ENCODE results near the gene MTURN.
A peak's percentile ranks its signal among the peaks of the same experiment; 100 is the strongest.
"Not testable (repeated sequence)": the region's sequence is repeated elsewhere in the genome, so short reads cannot be mapped to it uniquely, and the experiment has no call there.

The MTURN gene

GRCh38 chr7:30134611-30135300 is at the start of gene MTURN:
Gene MTURN, plus strand, starts transcription at chr7:30134986. Its CDS starts 151 bp downstream, at chr7:30135137.
- DNase-seq, result peak; percentile 88

GRCh38 chr7:30086529-30086928 is 48.3 kb upstream of the MTURN start:
- no peak for DNase-seq

- no peak for DNase-seq
Observed at GRCh38 chr7:30087371-30087770, 47.4 kb upstream of the MTURN start.

GRCh38 chr7:30088362-30088761 is 46.4 kb upstream of the MTURN start:
- no peak for DNase-seq

GRCh38 chr7:30090111-30090510 is 44.7 kb upstream of the MTURN start:
- DNase-seq, result no peak

GRCh38 chr7:30091491-30091912 is 43.3 kb upstream of the MTURN start:
- no peak for DNase-seq

GRCh38 chr7:30091987-30092386 is 42.8 kb upstream of the MTURN start:
- no peak for DNase-seq

- no peak for DNase-seq
Observed at GRCh38 chr7:30093420-30093952, 41.3 kb upstream of the MTURN start.

- not testable (repeated sequence) for DNase-seq
Observed at GRCh38 chr7:30098599-30098998, 36.2 kb upstream of the MTURN start.

- no peak for DNase-seq
Observed at GRCh38 chr7:30102281-30102680, 32.5 kb upstream of the MTURN start.

GRCh38 chr7:30104157-30104556 is 30.6 kb upstream of the MTURN start:
- DNase-seq, result no peak

- DNase-seq, result no peak
Observed at GRCh38 chr7:30112103-30112713, 22.6 kb upstream of the MTURN start.

GRCh38 chr7:30113144-30113543 is 21.6 kb upstream of the MTURN start:
- DNase-seq, result no peak

- no peak for DNase-seq
Observed at GRCh38 chr7:30114536-30115238, 20.1 kb upstream of the MTURN start.

- DNase-seq, result no peak
Observed at GRCh38 chr7:30115709-30116297, 19.0 kb upstream of the MTURN start.

GRCh38 chr7:30116771-30117170 is 18.0 kb upstream of the MTURN start:
- peak; percentile 57 for DNase-seq

GRCh38 chr7:30117896-30118295 is 16.9 kb upstream of the MTURN start:
- DNase-seq, result no peak

- DNase-seq, result no peak
Observed at GRCh38 chr7:30119890-30120577, 14.8 kb upstream of the MTURN start.

GRCh38 chr7:30133736-30134610 is 813 bp upstream of the MTURN start:
- DNase-seq, result no peak

- DNase-seq, result peak; percentile 61
Observed at GRCh38 chr7:30135301-30136116, 723 bp downstream of the MTURN start.

All from islet precursor cell (in vitro differentiated cells).